GM06990 (cell line): ENCODE measurements around the gene NCOA6.

Experiments used
- DNase-seq: peaks from one replicate; pipeline ENCODE4 v3.0.0-alpha.2; 2011; ENCODE audit not compliant: insufficient read length; ENCODE audit errors: extremely low read depth
- H3K27me3 ChIP-seq: replicated peaks from 2 replicates; pipeline ENCODE4 v1.6.0; 2011; ENCODE audit warnings: low read length; ENCODE audit not compliant: control insufficient read depth, insufficient read depth
- H3K36me3 ChIP-seq: 2 replicates; pipeline ENCODE4 v1.5.1; 2011; ENCODE audit warnings: low read length; ENCODE audit not compliant: control insufficient read depth, insufficient read depth
- H3K4me3 ChIP-seq: replicated peaks from 2 replicates; pipeline ENCODE4 v1.5.1; 2011; ENCODE audit warnings: low read depth, mild to moderate bottlenecking, control low read depth, low read length
- TF ChIP-seq, protein P1 (sequence below): IDR thresholded peaks from 2 replicates; pipeline ENCODE4 v1.5.1; 2011; ENCODE audit warnings: low read length, control low read depth, mild to moderate bottlenecking, inconsistent platforms; ENCODE audit not compliant: insufficient read depth, poor library complexity, severe bottlenecking

The NCOA6 gene

DNA sequence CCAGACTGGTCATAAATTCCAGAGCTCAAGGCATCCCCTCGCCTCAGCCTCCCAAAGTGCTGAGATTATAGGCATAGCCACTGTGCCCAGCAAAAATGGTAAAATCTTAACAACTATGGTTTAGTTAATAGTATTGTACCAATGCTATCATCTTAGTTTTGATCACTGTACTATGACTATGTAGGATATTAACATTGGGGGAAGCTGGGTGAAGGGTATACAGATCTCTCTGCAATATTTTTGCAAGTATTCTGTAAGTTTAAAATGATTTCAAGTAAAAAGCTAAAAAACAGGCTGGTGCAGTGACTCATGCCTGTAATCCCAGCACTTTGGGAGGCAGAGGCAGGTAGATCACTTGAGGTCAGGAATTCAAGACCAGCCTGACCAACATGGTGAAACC is 156.4 kb downstream of the NCOA6 start:
- no peak for DNase-seq
- TF ChIP-seq, protein P1, sequence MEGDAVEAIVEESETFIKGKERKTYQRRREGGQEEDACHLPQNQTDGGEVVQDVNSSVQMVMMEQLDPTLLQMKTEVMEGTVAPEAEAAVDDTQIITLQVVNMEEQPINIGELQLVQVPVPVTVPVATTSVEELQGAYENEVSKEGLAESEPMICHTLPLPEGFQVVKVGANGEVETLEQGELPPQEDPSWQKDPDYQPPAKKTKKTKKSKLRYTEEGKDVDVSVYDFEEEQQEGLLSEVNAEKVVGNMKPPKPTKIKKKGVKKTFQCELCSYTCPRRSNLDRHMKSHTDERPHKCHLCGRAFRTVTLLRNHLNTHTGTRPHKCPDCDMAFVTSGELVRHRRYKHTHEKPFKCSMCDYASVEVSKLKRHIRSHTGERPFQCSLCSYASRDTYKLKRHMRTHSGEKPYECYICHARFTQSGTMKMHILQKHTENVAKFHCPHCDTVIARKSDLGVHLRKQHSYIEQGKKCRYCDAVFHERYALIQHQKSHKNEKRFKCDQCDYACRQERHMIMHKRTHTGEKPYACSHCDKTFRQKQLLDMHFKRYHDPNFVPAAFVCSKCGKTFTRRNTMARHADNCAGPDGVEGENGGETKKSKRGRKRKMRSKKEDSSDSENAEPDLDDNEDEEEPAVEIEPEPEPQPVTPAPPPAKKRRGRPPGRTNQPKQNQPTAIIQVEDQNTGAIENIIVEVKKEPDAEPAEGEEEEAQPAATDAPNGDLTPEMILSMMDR, result no peak
- Histone ChIP-seq H3K4me3 (no peak overlapping the region), H3K27me3 (no peaks in the 10 kb centered on the region), H3K36me3 (no peaks in the 10 kb centered on the region)
